Renal cortex interstitium (tissue), 11 donors: ENCODE data around the gene CAVIN2. TPM values are rescaled to one million over a fixed set of nuclear protein-coding genes. Genes with fewer than 3 reads are reported as not detected.

Experiments
- DNase-seq, 11 donors: peaks; one replicate each; pipeline ENCODE4 v3.0.0-alpha.2; 2013; ENCODE audit warnings: low read depth in 9 of 11, low spot score in 4 of 11; ENCODE audit errors: extremely low read depth in 1 of 11
- polyA plus RNA-seq, 3 donors: library from polyadenylated mRNA; unstranded; fragments of 120-200 nt; gene quantifications; one replicate each; pipeline ENCODE4 v1.2.1, GENCODE V29; 2013; ENCODE audit not compliant: insufficient read length in 3 of 3

The CAVIN2 gene
- polyA plus RNA-seq, 3 donors: 41.6 to 44.5 (median 44.4) TPM

- DNase-seq: no peak
Observed at GRCh38 chr2:191821078-191821477, 25.8 kb downstream of the CAVIN2 start.

DNA sequence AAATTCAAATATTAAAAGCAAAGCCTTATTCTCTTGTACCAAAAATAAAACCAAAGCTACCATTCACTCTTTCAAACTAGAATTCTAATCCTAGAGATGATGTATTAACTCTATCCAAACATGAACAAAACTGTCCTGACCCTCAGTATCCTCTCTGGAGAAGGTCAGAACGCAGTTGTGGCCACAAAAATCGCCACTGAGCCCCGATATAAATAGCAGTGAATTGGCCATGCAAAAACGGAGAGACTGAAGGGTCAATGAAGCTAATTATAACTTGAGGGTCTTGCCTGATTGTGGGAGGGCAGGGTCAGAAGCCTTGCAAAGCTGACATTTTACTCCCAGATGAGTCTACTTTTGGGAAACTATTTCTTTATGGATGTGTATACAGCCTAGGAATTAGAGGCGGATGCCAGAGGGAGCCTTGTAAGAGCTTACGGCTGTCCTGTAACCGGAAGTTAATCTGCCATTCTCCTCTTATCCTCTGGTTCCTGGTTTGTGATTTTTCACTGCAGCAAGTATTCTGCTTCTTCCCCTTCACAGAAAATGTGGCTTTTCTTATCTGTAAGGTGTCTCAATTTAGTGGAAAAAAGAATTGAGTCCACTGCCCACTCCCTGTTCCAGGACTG is 28.1 kb downstream of the CAVIN2 start:
- no peak for DNase-seq

GRCh38 chr2:191818133-191818532 is 28.8 kb downstream of the CAVIN2 start:
- no peak for DNase-seq

- no peak for DNase-seq
Observed at GRCh38 chr2:191815010-191815409, 31.9 kb downstream of the CAVIN2 start.

GRCh38 chr2:191813943-191814342 is 32.9 kb downstream of the CAVIN2 start:
- DNase-seq: no peak

- DNase-seq: peak; percentile 46 to 80 (median 59)
Observed at GRCh38 chr2:191811807-191812602, 34.9 kb downstream of the CAVIN2 start.

- no peak for DNase-seq
Observed at GRCh38 chr2:191806396-191806795, 40.5 kb downstream of the CAVIN2 start.

GRCh38 chr2:191804766-191805165 is 42.1 kb downstream of the CAVIN2 start:
- DNase-seq: no peak

- DNase-seq: no peak
Observed at GRCh38 chr2:191803007-191803406, 43.9 kb downstream of the CAVIN2 start.

DNA sequence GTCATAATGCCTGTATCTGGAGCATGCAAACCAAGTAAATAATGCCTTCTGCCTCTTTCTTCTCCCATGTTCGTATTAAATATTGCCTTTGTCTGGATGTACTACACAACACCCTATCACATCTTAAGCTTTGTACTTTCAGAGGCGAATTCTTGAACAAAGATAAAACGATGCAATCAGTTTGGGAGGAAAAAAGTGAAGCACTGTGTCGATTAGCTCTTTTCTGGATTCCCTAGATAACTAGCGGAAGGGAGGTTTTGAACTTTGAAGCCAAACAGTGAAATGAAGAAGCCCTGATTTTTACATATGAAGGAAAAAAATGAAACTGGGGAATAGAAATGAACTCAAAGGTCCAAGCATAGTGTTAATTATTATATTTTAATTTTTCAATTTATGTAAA is 44.7 kb downstream of the CAVIN2 start:
- no peak for DNase-seq

DNA sequence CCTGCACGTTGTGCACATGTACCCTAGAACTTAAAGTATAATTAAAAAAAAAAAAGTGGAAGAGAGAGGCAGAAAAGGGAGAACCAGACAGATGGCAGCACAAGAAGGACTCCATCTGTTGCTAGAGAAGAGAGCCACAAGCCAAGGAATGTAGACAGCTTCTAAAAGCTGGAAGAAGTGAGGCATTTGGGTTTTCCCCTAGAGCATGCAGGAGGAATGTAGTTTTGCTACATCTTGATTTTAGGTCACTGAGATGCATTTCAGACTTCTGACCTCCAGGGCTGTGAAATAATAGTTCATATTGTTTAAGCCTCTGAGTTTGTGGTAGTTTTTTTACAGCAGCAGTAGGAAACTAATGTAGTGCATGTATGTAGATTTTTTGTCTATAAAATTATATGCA is 46.0 kb downstream of the CAVIN2 start:
- no peak for DNase-seq

DNA sequence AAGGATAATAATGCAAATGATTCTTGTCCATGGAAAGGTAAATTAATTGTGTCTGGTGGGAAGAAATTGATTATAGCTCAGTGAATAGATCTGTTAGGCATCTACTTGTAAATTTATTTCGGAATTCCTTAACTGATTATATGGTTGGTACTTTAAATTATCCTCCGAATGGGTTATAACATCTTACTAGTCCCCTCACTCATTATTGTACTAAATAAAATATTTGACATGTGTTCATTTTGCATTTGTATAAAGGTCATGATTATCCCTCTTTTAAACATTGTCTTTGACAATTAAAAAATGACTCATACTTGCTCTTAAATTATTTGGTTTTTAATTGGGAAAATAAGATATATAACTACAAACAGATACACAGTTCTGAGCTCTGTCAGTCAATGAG is 47.4 kb downstream of the CAVIN2 start:
- DNase-seq: no peak

DNA sequence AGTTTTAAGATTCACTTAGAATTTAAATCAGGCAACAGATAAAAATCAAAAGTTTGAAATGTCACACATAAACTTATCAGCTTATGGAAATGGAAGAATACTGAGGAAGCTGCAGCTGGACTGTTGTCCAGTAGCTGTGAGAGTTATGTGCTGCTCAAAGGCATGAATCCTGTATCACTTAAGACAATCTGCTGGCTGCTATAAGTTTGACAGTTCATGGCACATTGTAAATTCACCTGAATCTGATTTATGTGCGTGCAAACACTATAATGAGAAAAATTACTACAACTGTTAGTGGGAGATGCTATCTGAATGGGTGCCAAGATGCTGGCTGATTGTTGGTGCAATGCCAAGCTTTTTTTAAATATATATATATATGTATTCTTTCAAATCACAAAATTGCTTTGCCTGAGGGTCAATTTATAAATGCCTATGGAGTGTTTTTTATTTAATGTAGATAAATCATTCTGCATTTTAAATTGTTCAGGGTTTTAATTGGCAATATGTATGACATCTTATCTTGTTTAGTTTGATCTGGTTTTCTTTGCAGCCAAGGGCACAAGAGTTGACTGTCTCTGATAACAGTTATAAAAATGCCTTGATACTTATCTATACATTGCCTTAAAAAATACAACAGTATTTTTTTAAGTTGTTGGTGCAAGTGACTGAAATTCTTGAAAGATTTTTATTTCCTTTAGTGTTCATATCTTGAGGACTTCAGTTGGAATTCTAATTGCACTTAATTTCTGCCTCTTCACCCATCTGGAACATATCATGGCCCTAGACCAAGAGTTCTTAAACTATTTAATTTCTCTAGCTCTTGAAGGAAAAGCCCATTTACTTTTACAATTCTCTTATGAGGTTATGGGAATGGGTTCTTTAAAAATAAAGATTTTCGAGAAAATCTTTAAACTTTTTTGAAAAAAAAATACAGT is 48.7 kb downstream of the CAVIN2 start:
- no peak for DNase-seq

- DNase-seq: no peak
Observed at GRCh38 chr2:191797500-191797899, 49.4 kb downstream of the CAVIN2 start.

DNA sequence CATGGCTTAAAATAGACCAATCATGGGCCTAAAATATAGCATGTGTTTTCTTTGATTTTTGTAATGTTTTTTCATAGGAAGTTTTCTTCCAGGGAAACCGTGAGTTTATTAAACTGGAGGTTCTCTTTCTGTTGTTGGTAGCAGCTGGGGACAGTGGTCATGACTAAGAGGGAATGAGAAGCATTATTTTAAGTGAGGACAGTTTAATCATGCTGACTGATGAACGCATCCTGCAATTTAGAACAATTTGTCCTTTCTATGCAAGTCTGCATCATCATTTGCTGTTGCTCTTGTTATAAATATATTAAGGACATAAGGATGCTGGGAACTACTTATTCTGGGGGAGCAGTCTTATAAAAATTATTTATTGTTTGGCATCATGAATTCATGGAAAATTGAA is 51.2 kb downstream of the CAVIN2 start:
- no peak for DNase-seq

- DNase-seq: no peak
Observed at GRCh38 chr2:191791953-191792560, 54.8 kb downstream of the CAVIN2 start.

GRCh38 chr2:191790737-191791136 is 56.2 kb downstream of the CAVIN2 start:
- DNase-seq: no peak

- DNase-seq: no peak
Observed at GRCh38 chr2:191789796-191790195, 57.1 kb downstream of the CAVIN2 start.

- DNase-seq: no peak
Observed at GRCh38 chr2:191786694-191787093, 60.2 kb downstream of the CAVIN2 start.
